IPS-NIHi7 (cell line): ENCODE data around the gene LRRC8D.

Source experiments
- DNase-seq: peaks from one replicate; pipeline ENCODE4 v3.0.0; 2012; ENCODE audit warnings: mixed read lengths; ENCODE audit errors: extremely low spot score

LRRC8D gene

DNA sequence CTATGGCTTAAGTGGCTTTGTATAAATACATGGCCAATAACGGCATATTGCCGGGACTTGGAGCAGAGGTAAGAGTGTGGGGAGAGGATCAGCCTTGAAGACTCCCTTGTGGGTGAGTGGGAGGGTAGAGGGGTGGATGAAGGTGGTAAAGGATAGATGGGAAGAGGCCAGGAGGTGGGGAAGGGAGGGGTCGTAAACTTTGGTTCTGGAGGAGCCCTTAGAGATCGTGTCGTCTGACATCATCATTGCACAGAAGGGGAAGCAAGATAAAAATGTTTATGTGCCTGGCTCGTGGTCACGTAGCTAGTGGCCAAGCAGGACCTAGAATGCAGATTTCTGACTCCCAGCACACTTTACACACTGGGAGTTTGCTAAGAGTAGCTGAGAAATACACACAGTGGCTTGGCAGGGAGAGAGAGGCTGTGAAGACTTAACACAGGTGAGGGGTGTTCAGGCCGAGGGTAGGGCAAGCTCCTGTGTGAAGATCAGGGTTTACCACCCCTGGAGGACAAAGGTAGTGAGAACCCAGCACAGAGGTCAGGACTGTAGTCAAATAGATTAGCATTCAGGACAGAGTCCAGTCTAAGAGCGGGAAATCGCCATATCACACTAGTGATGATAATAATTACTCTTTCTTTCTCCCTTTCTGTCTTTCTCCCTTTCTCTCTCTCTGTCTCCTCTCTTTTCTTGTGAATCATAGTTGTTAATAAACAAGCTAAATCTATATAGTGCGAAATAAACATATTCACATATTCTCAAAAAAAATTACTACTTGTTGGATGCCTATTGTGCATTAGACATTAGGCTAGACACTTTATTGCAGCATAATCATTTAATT is 75.5 kb downstream of the LRRC8D start:
- DNase-seq, result no peak

DNA sequence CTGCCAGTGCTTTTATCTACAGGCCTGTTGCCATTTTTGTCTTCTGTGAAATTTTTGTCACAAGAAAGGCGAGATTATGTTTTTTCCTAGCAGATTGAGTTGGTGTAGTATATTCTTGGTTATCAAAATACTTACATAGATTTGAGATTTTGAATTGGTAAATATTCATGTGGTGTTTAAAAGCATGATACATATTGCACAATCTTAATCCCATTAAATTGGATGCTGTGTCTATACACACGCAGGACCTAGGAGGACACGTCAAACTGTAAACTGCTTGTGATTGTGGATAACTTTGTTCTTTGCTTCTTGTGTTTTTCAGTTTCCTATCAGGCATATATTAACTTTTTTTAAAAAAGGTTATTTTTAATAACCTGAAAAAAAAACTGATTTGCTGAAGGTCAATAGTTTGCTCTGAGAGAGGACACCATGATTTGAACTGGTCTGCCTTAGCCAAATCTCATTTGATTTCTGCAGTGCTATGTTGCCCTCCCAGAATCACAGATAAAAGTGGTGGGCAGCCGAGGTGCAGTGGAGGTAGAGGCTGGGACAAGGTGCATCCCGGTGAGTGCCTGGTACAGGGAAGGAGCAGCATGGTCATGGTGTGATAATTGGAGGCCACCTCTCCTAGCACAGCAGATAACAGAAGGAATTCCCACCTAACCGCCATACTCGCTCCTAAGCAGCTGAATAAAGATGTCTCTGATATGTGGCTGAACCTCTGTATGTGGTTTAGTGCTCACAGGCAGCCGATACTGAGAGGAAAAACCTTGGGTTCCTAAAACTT is 76.7 kb downstream of the LRRC8D start:
- DNase-seq, result no peak

- DNase-seq, result no peak
These were observed 77.3 kb downstream of the LRRC8D start for GRCh38 chr1:89898150-89898549.

GRCh38 chr1:89898695-89899470 is 78.1 kb downstream of the LRRC8D start:
- DNase-seq, result no peak

- no peak for DNase-seq
These were observed 79.5 kb downstream of the LRRC8D start for GRCh38 chr1:89900323-89900722.

DNA sequence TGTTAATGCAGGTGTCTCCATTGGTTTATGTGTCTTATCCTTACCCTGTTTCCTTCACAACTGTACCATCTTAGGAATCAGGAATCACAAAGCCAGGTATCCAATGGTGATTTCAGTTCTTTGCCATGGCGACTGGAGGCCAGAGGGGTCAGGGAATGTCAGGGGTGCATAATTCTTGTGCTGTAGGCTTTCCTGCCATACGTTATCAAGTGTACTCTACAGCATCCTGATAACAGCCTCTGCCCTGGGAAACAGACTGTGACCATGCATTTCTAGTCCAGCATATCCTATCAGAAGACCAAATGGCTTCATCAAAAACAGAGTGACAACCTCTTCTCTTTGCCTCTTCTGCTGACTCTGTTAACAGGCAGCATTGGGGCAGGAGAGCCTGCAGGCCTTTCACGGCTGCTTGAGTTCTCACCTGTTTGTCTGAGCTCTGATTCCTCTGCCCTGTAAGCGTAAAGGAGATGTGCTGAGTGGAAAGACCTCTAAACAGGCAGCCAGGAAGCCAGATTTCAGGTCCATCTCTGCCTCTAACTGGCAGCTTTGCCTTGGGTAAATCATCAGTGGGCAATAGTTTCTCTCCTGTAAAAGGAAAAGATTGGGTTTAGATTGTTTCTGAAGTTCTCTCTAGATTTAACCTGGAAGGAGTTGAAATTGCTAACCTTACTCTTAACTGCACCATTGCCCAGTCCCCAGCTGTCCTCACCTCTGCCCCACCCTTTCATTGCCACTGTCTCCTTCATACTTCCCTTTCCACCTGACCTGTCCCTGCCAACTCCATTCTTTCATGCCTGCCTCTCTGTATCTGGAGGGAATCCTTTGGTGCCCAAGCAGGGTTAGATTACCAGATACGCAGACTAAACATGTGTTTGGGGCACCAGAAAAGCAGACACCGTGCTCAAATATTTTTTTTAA is 80.2 kb downstream of the LRRC8D start:
- no peak for DNase-seq

DNA sequence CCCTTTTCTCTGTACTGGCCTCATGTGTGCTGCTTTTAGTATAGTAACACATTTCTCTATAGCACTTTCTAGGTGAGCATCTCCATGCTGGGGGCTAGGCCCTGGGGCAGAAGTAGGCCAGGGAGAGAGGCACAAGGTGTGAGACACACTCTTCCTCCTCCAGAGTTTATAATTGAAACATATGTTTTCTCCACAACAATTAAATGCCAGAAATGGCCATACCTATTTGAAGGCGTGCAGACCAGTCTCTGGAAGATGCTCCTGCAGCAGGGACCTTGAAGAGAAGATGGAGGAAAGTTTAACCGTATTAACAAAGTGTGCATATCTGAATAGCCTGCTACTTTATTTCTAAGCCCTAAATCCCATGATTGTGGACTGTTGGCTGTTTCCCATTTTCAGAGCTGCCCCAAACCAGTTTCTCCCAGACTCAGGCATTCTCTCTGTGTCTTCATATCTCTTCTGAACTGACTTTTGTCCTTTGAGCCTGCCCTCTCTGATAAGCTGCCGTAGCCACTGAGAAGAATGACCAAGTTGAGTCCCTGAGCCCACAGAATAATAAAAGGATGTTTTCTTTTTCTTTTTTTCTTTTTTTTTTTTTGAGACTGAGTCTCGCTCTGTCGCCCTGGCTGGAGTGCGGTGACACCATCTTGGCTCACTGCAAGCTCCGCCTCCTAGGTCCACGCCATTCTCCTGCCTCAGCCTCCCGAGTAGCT is 81.3 kb downstream of the LRRC8D start:
- DNase-seq, result no peak

- no peak for DNase-seq
These were observed 82.7 kb downstream of the LRRC8D start for GRCh38 chr1:89903550-89903949.

DNA sequence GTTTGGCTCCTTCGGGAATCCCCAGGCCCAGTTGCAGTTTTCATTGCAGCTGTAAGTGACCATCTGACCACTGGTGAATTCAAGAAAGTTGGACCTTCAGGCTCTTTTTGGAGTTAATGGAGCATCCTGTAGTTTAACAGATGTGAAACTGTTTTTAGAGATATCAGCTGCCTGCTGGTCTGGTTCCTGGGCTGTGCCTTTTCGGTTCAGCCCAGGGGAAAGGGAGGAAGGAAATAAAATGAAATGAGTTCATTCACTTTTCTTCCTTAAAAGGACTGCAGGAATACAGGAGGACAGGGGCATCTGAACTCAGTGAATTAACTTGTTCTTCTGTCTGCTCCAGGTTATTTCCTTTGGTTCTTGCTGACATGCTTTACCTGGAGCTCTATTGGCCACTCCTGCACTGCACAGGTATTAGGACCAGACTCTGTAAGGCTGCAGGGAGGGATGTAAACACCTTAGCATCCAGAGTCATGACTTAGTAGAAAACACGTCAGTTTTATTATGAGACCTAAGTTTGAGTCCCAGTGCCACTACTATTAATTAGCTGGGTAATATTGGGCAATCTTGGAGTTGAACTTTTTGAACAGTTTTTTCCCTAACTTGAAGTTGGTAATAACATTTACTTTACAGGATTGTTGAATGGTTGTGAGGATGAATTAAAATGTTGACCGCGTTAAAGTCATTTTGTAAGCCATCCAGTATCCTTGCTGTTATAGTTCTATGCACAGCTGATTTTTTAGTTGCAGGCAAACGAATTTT is 83.6 kb downstream of the LRRC8D start:
- no peak for DNase-seq

- DNase-seq, result no peak
These were observed 84.7 kb downstream of the LRRC8D start for GRCh38 chr1:89905395-89906058.

DNA sequence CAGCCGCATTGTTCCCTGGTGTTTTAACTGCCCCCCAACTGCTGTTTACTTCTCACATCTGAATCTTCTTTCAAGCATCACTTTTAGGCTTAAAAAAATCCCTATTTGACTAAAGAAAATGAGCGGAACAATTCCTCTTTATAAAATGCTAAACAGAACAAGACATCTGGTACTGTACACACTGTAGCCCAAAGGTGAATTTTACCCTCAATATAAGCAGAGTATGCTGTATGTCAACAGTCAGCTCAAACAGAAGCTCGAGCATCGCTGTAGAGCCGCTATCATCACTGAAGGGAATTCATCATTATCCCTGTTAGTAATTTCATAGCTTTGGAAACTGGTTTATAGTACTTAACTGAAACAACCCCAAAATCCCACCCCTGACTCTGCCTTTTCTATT is 85.3 kb downstream of the LRRC8D start:
- no peak for DNase-seq

GRCh38 chr1:89907727-89908212 is 86.9 kb downstream of the LRRC8D start:
- DNase-seq, result no peak

- no peak for DNase-seq
These were observed 87.4 kb downstream of the LRRC8D start for GRCh38 chr1:89908273-89908671.

- DNase-seq, result no peak
These were observed 88.0 kb downstream of the LRRC8D start for GRCh38 chr1:89908672-89909436.

GRCh38 chr1:89910268-89910667 is 89.4 kb downstream of the LRRC8D start:
- DNase-seq, result no peak

DNA sequence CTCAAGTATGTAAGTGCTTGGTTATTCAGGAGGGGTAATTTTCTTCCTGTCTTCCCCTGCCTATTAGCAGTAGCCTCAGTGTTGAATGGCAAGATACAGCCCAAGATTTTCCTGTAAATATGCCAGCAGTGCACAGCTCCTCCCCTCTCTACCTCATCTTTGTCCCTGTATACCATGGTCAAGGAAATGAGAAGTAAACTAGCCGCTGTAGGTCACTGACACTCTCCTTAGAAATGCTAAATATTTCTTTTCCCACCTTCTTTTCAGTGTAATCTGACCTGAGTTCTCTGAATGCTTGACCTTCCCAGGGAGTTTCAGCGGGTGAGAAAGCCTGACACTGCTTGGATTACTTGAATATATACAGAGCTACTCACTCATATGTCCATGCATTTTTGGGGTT is 89.9 kb downstream of the LRRC8D start:
- peak; percentile 81 for DNase-seq

GRCh38 chr1:89911191-89911991 is 90.6 kb downstream of the LRRC8D start:
- DNase-seq, result no peak
